Measurements from ENCODE around the gene IFT22. TPM values are rescaled to one million over a fixed set of nuclear protein-coding genes. Genes with fewer than 3 reads are reported as not detected.

IFT22 gene
- total RNA-seq (2021) (13.7 to 16.6 TPM (median 15.5 TPM) in 3 replicates), Bru-seq, nascent RNA (percentile 56 among the genes with signal in this experiment)
- long read RNA-seq, experiment 1, transcript IFT22-201 (5 exons, 1,130 nt) = major isoform, 23 of 27 reads
- long read RNA-seq, experiment 1, partial matches to known transcripts = 1 of 27 reads
- long read RNA-seq, experiment 1, other reads (novel, unspliced or antisense) = 0 of 27 reads
- long read RNA-seq, experiment 2, transcript IFT22-201 (5 exons, 1,130 nt) = major isoform, 13 of 24 reads
- long read RNA-seq, experiment 2, partial matches to known transcripts = 3 of 24 reads
- long read RNA-seq, experiment 2, other reads (novel, unspliced or antisense) = 3 of 24 reads
- long read RNA-seq, experiment 3, transcript IFT22-209 (4 exons, 917 nt) = minor isoform, 8 of 70 reads
- long read RNA-seq, experiment 3, transcript IFT22-201 (5 exons, 1,130 nt) = major isoform, 49 of 70 reads
- long read RNA-seq, experiment 3, partial matches to known transcripts = 3 of 70 reads
- long read RNA-seq, experiment 3, other reads (novel, unspliced or antisense) = 2 of 70 reads

GRCh38 chr7:101321491-101322401, at the start of gene IFT22:
IFT22 (minus strand) TSS chr7:101321812; CDS start chr7:101321709, 103 bp downstream.
- no peaks in the 10 kb centered on the region for H3K27me3 Mint-ChIP-seq (ENCODE audit: low read depth)
- peak within 1 kb of the TSS; percentile 93 for H3K4me3 Mint-ChIP-seq
- H3K36me3 Mint-ChIP-seq = peaks cover 4% of the 10 kb centered on the region; the same call in 1 of the 2 replicates
- H3K4me1 Mint-ChIP-seq = peaks cover 12% of the 10 kb centered on the region
- peak within 1 kb of the TSS; percentile 96 for H3K27ac Mint-ChIP-seq
- ChIA-PET POLR2A (interaction anchor here (0.6 to 1.0 kb wide), 8 partner anchors 10 to 527 kb away, joined by 3 to 5 read pairs (median 4); no protein-coding TSS in a partner anchor), CTCF (interaction anchor here (0.6 to 2.2 kb wide), 31 partner anchors 8 to 241 kb away, joined by 3 to 22 read pairs (median 4); partner anchors contain the start of genes COL26A1, PLOD3 and ZNHIT1)
- H3K9me3 Mint-ChIP-seq = no peaks in the 10 kb centered on the region
- peak; percentile 92 for ATAC-seq
- DNase-seq (ENCODE audit: low spot score) = peak; percentile 90
- TF ChIP-seq ZNF396 (CRISPR knock-in tag; IDR thresholded peaks at IDR 0.05; ENCODE audit: borderline replicate concordance) (no peak), ATF1 (CRISPR knock-in tag; IDR thresholded peaks at IDR 0.05) (no peak), USF2 (CRISPR knock-in tag; IDR thresholded peaks at IDR 0.05) (no peak), SP1 (CRISPR knock-in tag; conservative IDR thresholded peaks at IDR 0.05) (no peak; the same call in none of the 2 replicates), ARID4B (CRISPR knock-in tag; IDR thresholded peaks at IDR 0.05; ENCODE audit: borderline replicate concordance) (peak; percentile 54; the same call in 1 of the 2 replicates), SMAD3 (CRISPR knock-in tag; IDR thresholded peaks at IDR 0.05; ENCODE audit: borderline replicate concordance) (no peak), E2F1 (CRISPR knock-in tag; IDR thresholded peaks at IDR 0.05) (no peak), MYBL2 (CRISPR knock-in tag; IDR thresholded peaks at IDR 0.05) (0 out of 2 replicates have a peak, but pooled peaks have one; percentile 20), IRF2 (CRISPR knock-in tag; IDR thresholded peaks at IDR 0.05; ENCODE audit: borderline replicate concordance, low read depth) (no peak), PRRX2 (CRISPR knock-in tag; IDR thresholded peaks at IDR 0.05) (no peak), TCF7 (CRISPR knock-in tag; IDR thresholded peaks at IDR 0.05; ENCODE audit: low read depth) (no peak), NFATC4 (CRISPR knock-in tag; IDR thresholded peaks at IDR 0.05) (no peak), FOXP4 (CRISPR knock-in tag; IDR thresholded peaks at IDR 0.05) (0 out of 2 replicates have a peak, but pooled peaks have one; percentile 11), CREB1 (CRISPR knock-in tag; IDR thresholded peaks at IDR 0.05) (no peak), NFYB (CRISPR knock-in tag; conservative IDR thresholded peaks at IDR 0.05; ENCODE audit: low read depth) (no peak), ZNF138 (CRISPR knock-in tag; conservative IDR thresholded peaks at IDR 0.05) (no peak)
- TF ChIP-seq, protein P1, sequence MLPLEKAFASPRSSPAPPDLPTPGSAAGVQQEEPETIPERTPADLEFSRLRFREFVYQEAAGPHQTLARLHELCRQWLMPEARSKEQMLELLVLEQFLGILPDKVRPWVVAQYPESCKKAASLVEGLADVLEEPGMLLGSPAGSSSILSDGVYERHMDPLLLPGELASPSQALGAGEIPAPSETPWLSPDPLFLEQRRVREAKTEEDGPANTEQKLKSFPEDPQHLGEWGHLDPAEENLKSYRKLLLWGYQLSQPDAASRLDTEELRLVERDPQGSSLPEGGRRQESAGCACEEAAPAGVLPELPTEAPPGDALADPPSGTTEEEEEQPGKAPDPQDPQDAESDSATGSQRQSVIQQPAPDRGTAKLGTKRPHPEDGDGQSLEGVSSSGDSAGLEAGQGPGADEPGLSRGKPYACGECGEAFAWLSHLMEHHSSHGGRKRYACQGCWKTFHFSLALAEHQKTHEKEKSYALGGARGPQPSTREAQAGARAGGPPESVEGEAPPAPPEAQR (CRISPR knock-in tag; IDR thresholded peaks at IDR 0.05) = no peak
- TF ChIP-seq, protein P2, sequence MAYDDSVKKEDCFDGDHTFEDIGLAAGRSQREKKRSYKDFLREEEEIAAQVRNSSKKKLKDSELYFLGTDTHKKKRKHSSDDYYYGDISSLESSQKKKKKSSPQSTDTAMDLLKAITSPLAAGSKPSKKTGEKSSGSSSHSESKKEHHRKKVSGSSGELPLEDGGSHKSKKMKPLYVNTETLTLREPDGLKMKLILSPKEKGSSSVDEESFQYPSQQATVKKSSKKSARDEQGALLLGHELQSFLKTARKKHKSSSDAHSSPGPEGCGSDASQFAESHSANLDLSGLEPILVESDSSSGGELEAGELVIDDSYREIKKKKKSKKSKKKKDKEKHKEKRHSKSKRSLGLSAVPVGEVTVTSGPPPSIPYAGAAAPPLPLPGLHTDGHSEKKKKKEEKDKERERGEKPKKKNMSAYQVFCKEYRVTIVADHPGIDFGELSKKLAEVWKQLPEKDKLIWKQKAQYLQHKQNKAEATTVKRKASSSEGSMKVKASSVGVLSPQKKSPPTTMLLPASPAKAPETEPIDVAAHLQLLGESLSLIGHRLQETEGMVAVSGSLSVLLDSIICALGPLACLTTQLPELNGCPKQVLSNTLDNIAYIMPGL (CRISPR knock-in tag; IDR thresholded peaks at IDR 0.05) = 0 out of 2 replicates have a peak, but pooled peaks have one; percentile 68
- TF ChIP-seq, protein P3, sequence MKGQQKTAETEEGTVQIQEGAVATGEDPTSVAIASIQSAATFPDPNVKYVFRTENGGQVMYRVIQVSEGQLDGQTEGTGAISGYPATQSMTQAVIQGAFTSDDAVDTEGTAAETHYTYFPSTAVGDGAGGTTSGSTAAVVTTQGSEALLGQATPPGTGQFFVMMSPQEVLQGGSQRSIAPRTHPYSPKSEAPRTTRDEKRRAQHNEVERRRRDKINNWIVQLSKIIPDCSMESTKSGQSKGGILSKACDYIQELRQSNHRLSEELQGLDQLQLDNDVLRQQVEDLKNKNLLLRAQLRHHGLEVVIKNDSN (CRISPR knock-in tag; IDR thresholded peaks at IDR 0.05) = no peak
